B cell (primary cell): ENCODE data around the gene TSN.

Source experiments
- CTCF ChIP-seq: fragments of 200-600 bp; IDR thresholded peaks from one replicate; pipeline ENCODE4 v1.8.0; 2022; ENCODE audit warnings: antibody characterized with exemption, mild to moderate bottlenecking
- EZH2 ChIP-seq: IDR thresholded peaks from 2 replicates; pipeline ENCODE4 v1.6.1; 2012; ENCODE audit warnings: borderline replicate concordance, low read depth, mild to moderate bottlenecking, moderate library complexity, low read length; ENCODE audit not compliant: insufficient read depth, poor library complexity, severe bottlenecking

DNA sequence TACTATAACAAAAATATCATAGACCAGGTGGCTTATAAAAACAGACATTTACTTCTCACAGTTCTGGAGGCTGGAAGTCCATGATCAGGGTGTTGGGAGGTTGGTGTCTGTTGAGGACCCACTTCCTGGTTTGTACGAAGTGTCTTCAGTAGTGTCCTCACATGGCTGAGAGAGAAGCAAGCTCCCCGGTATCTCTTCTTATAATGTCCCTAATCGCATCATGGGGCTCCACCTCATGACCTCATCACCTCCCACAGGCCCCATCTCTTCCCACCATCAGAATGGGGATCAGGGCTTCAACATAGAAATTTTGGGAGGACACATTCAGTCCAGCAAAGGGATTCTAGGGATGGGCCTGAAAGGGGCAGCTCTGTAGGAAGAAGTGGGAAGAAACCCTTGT lies 14.0 kb upstream of the TSN start:
- no peak for TF ChIP-seq CTCF
- no peak for TF ChIP-seq EZH2
